Stimulated activated CD4-positive, alpha-beta T cell treated with anti-CD3 and anti-CD28 coated beads, Interleukin-12 subunit alpha, Interleukin-12 subunit beta, amount 100 ng/mL, for 24 hours (primary cell): ENCODE measurements around the gene ABCD1.
"Not testable (repeated sequence)": the region's sequence is repeated elsewhere in the genome, so short reads cannot be mapped to it uniquely, and the experiment has no call there.

ENCODE experiments used
- DNase-seq, 2 experiments: peaks; one replicate each; pipeline ENCODE4 v3.0.0-alpha.2; 2020; ENCODE audit warnings: low read depth in 2 of 2

Gene ABCD1

GRCh38 chrX:153734871-153735270 is 10.2 kb downstream of the ABCD1 start:
- DNase-seq, result no peak

DNA sequence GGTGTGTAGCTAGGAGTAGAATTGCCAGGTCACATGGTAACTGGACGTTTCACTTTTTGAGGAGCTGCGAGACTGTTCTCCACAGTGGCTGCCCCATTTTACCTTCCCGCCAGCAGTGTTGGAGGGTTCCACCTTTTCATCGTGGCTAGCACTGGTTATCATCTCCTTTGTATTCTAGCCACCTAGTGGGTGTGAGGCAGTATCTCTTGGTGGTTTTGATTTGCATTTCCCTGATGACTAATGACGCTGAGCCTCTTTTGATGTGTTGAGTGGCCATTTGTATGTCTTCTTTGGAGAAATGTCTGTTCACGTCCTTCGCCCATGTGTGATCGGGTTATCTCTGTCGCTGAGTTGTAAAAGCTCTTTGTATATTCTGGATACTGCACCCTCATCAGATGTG is 10.6 kb downstream of the ABCD1 start:
- DNase-seq, result no peak

GRCh38 chrX:153736071-153736820 is 11.6 kb downstream of the ABCD1 start:
- no peak for DNase-seq

- DNase-seq, result no peak
These were observed 12.3 kb downstream of the ABCD1 start for GRCh38 chrX:153736871-153737441.

GRCh38 chrX:153738056-153738605 is 13.5 kb downstream of the ABCD1 start:
- no peak for DNase-seq

DNA sequence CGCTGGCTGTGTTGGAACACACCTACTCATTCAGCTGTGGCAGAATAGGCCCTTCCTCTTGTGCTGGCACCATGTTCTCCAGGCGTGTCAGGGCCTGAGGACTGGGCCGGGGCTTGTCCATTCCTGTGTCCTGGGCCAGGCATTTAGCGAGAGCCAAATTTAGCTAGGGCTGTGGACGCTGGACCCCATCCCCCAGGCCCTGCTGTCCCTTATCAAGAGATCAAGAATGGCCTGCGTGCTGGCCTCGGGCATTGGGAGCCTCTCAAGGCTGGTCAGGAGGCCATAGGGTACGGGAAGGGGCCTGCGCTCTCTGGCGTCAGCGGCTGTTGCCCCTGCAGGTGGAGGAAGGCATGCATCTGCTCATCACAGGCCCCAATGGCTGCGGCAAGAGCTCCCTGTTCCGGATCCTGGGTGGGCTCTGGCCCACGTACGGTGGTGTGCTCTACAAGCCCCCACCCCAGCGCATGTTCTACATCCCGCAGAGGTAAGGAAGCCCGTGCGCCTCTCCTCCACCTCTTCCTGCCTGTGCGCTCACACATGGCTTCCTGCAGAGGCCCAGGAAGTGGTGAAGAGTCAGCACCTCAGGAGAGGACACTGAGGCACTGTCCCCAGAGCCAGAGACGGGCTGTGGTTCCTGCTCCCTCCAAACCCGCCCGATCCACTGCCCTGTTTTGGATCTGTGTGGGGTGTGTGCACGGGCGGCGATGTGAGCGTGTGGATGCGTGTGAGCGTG is 15.3 kb downstream of the ABCD1 start:
- DNase-seq, result no peak

DNA sequence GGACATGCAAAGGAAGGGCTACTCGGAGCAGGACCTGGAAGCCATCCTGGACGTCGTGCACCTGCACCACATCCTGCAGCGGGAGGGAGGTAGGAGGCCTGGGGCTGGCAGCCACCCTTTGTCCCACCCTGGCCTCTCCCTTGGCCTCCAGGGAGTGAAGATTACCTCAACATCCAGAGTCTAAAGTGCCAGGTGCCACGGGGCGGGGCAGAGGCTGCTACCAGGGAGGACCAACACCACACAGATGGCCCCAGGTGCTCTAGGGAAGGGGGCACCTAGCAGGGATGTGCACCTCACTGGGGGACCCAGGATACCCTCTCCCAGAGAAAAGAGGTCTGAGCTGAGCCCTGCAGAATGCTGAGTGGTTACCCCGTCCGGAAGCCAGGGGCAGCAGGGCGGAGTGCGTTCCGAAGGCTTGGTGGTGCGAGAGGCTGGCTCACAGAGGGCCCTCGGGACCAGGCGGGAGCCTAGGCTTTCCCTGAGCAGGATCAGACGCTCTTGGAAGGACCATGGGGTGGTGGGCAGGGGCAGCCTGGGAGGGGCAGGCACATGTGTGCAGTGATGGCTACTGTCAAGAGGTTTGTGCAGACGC is 16.1 kb downstream of the ABCD1 start:
- no peak for DNase-seq

DNA sequence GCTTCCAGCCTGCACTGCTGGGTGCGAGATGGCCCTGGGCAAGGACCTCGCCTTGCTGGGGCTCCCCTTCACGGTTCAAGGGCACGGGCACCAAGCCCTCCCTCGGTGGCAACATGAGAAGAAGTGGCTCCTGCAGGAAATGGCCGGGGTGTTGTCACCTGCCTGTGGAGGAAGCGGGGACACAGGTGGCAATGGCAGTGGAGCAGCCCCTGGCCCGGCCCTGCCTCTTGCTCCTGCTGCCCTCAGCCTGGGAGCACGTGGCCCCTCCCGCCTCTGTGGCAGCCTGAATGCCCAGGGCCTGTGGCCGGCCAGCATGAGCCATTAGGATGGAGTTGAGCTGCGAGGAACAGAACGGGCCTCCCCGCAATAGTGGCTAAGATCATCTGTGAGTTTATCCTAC is 16.8 kb downstream of the ABCD1 start:
- DNase-seq, result no peak

DNA sequence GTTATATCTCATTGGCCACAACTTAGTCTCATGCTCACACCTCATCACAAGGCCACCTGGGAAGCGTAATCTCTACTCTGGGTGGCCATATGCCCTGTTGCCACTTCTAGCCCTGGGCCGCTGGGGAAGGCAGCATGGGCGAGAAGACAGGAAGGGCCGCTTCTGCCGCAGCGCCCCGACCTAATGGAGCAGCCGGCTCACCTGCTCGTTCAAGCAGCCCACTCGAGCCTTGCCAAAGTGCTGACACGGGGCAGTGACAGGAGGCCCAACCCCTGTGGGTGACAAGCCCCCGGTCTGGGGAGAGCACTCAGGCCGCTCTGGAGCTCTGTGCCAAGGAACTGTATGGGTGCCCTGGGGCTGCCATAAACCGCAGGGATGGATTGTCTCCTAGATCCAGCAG is 17.5 kb downstream of the ABCD1 start:
- DNase-seq, result not testable (repeated sequence)

DNA sequence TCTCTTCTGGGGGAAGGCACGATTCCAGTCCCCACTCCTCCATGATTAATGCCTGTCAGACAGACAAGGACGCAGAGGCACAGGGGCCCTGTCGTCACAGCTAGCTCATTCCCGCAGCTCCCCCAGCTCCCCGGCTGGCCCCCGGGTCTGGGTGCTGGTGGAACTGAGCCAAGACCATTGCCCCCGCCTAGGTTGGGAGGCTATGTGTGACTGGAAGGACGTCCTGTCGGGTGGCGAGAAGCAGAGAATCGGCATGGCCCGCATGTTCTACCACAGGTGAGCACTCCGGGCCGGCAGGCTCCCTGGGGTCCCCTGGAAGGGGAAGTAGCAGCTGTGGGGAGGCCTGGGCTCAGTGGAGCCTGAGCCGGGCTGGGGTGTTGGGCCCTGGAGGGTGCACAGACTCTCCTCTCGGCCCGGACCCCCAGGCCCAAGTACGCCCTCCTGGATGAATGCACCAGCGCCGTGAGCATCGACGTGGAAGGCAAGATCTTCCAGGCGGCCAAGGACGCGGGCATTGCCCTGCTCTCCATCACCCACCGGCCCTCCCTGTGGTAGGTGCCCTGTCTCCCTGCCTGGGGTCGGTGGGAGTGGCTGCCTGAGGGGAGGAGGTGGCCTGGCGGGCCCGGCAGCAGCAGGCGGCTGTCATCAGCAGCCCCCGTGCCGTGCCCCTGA is 18.3 kb downstream of the ABCD1 start:
- not testable (repeated sequence) for DNase-seq

DNA sequence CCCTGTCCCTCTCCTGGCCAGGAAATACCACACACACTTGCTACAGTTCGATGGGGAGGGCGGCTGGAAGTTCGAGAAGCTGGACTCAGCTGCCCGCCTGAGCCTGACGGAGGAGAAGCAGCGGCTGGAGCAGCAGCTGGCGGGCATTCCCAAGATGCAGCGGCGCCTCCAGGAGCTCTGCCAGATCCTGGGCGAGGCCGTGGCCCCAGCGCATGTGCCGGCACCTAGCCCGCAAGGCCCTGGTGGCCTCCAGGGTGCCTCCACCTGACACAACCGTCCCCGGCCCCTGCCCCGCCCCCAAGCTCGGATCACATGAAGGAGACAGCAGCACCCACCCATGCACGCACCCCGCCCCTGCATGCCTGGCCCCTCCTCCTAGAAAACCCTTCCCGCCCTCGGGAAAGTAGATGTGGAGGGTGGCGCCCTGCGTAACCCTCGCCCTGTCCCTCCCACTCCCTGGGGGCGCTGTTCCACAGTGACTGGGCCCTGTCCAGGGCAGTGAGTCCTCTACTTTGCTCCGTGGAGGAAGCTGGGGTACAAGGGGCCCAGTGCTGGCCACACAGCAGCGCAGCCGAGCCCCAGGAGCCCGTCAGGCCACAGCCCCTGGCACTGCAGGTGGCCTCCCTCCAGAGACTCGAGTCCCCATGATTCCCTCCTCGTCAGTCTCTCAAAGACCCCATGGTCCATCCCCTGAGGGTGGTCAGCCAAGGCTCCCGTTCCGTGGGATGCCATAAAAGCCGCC is 19.0 kb downstream of the ABCD1 start:
- not testable (repeated sequence) for DNase-seq

- DNase-seq, result no peak
These were observed 19.8 kb downstream of the ABCD1 start for GRCh38 chrX:153744210-153745066.

- DNase-seq, result not testable (repeated sequence)
These were observed 20.4 kb downstream of the ABCD1 start for GRCh38 chrX:153745067-153745433.

GRCh38 chrX:153746359-153746758 is 21.7 kb downstream of the ABCD1 start:
- DNase-seq, result no peak

- DNase-seq, result not testable (repeated sequence)
These were observed 22.3 kb downstream of the ABCD1 start for GRCh38 chrX:153746991-153747390.

DNA sequence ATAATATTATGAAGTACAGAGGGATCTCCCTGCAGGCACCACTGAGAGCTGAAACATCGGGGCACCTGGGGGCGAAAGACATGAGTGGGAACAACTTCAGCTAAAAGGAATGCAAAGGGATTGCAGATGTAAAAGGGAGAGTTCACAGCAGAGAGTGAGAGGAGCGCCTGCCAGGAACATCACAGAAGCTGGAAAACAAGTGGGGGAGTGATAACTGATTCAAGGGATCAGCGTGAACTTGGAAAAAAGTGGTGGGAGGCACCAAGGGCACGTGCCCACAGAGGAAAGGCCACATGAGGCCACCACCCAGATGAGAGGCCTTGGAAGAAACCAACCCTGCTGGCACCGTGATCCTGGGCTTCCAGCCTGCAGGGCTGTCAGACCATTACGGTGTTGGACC is 24.4 kb downstream of the ABCD1 start:
- DNase-seq, result not testable (repeated sequence)

GRCh38 chrX:153750127-153750774 is 25.6 kb downstream of the ABCD1 start:
- no peak for DNase-seq

GRCh38 chrX:153755136-153755535 is 30.5 kb downstream of the ABCD1 start:
- DNase-seq, result no peak

GRCh38 chrX:153761863-153762262 is 37.2 kb downstream of the ABCD1 start:
- no peak for DNase-seq
